NCI-H2171 (cell line): Measurements from ENCODE around the gene BRI3BP.
"Not testable (repeated sequence)": the region's sequence is repeated elsewhere in the genome, so short reads cannot be mapped to it uniquely, and the experiment has no call there.

Source experiments
- DNase-seq: peaks from one replicate; lab custom pipeline; 2025; lab: John Stamatoyannopoulos, UW

The BRI3BP gene

GRCh38 chr12:125021771-125022170 lies 28.3 kb downstream of the BRI3BP start:
- no peak for DNase-seq

- DNase-seq: no peak
Observed at GRCh38 chr12:125023065-125023464, 29.6 kb downstream of the BRI3BP start.

DNA sequence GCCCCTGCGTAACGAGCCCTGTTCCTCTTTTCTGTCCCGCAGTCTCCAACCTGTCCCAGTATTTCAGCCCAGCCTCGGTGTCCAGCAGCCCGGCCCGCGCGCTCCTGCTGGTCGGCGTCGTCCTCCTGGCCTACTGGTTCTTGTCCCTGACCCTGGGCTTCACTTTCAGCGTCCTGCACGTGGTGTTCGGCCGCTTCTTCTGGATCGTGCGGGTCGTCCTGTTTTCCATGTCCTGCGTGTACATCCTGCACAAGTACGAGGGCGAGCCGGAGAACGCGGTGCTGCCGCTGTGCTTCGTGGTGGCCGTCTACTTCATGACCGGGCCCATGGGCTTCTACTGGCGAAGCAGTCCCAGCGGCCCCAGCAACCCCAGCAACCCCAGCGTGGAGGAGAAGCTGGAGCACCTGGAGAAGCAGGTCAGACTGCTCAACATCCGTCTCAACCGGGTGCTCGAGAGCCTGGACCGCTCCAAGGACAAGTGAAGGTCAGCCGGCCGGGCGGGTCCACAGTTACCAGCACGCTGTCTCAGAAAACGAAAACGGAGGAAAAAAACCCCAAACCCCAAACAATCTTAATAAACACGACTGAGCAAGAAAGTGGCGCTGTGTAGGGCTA lies 31.6 kb downstream of the BRI3BP start:
- no peak for DNase-seq

DNA sequence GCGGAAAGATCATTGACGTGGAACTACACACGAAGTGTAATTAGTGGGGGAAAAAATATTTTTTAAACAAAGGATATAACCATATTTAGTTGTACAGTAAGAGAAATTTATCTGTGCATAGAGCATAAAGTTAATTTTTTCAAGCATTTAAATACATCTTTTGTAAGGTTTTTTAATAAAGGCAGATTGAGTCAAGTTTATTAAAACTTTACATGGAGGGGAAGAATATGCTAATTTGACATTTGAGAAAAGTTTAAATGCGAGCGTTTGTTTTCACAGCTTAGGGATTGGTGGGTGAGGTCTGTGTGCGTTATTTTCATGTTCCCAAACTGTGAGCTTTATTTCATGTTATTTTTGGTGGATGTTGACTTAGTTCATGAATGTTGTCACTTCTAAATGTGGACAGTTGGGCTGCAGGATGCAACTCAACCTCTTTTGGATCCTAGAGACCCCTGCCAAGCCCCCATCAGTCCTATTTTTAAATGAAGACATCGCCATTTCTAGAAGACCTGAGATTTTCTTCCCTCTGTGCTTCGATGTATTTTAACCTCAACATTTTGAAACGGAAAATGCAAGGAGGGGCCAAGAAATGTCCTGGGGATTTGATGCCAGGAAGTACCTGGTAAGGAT lies 32.3 kb downstream of the BRI3BP start:
- DNase-seq: no peak

DNA sequence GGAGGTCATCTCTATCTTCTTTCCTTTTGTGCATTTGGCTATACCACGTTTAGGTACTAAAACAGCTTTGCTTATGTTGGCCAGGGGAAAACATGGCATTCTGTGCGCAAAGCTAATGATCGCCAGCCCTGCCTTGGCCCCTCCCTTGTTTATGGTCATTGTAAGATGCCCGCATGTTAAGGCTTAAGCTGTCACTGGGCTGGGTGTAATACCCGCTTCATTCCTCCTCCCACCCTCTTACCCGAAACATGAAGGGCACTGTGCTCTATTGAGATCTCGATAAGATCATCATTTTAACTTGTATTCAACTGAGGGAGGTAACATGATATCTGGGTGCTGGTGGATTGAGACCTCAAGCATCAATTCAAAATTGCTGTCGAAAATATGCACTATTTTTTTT lies 34.7 kb downstream of the BRI3BP start:
- DNase-seq: no peak

- no peak for DNase-seq
Observed at GRCh38 chr12:125029761-125030358, 36.4 kb downstream of the BRI3BP start.

DNA sequence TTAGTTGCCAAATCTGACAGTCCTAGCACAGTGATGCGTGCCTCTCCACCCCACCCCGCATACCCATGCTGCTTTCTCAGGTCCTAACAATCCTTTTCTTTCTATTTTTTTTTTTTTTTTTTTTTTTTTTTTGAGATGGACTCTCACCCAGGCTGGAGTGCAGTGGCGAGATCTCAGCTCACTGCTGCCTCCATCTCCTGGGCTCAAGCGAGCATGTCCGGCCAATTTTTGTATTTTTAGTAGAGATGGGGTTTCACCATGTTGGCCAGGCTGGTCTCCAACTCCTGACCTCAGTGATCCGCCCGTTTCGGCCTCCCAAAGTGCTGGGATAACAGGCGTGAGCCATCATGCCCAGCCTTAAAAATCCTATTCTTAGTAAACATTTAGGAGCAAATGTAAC lies 38.0 kb downstream of the BRI3BP start:
- DNase-seq: not testable (repeated sequence)

DNA sequence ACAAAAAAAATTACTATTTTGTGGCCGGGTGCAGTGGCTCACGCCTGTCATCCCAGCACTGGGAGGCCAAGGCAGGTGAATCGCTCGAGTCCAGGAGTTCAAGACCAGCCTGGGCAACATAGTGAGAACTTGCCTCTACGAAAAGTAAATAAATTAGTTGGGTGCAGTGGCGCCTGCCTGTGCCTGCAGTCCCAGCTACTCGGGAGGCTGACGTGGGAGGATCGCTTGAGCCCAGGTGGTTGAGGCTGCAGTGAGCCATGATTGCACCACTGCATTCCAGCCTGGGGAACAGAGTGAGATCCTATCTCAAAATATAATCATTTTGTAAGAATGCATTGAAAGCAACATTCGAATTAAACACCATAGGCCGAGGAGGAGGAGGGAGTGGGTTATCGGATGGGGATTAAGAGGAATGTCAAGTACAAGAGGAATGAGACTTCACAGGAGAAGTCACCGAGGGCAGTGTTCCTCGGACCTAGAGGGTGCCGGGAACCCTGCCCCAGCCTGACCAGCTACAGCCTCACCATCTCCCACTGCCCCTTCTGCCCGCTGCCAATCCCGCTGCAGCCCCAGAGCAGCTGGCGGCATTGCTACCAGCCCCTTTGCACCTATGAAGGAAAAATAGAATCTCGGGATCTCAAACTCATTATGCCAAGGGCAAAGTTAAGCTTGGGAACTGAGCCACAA lies 39.2 kb downstream of the BRI3BP start:
- no peak for DNase-seq

DNA sequence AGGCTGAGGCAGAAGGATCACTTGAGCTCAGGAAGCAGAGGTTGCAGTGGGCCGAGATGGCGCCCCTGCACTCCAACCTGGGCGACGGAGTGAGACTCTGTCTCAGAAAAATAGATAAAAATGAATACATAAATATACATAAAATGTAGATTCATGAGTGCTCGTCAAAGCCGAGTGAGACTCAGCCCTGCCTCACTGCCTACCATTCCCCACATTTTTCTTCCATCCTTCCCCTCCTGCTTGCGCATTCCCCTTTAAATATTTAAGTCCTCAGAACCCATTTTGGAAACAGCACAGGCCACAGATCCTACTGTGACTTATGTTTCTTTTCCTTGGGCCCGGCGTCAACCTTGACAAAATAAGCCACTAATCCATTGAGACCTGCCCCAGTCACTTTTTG lies 39.8 kb downstream of the BRI3BP start:
- no peak for DNase-seq

DNA sequence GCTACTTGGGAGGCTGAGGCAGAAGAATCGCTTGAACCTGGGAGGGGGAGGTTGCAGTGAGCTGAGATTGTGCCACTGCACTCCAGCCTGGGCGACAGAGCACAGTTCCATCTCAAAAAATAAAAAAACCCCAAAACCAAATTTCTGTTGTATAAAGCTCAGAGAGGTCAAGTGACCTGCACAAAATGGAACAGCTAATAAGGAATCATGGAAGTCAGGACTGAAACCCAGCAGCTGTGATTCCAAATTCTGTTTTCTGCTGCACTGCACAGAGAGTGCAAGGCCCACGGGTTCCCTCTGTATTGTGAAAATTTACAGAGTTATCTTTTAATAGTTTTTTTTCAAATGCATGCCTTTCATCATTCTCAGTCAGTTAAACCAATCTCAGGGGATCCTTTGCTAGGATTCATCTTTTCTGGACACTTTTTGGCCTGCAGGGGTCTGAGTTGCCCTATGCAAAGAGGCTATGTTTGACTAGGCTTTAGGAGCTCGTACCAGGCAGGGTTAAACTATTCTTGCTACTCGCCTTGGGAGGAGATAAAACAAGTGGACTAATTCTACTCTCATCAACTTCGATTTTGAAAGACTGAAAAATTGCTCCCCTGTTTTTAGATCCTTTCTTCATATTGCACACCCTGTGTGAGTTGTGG lies 45.7 kb downstream of the BRI3BP start:
- no peak for DNase-seq

DNA sequence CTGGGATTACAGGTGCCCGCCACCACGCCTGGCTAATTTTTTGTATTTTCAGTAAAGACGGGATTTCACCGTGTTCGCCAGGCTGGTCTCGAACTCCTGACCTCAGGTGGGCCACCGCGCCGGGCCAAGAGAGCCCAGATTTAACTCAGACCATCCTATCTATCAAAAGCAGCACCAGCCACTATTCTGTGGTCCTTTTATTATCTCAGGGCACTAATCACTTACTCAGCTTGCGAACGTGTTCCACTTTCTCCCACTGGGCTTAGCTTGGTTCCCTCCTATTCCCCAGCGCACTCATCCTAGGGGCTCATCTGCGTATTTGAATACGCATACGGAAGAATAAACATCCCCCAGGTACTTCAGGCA lies 55.6 kb downstream of the BRI3BP start:
- DNase-seq: no peak

GRCh38 chr12:125050446-125050845 lies 57.0 kb downstream of the BRI3BP start:
- DNase-seq: no peak

- DNase-seq: no peak
Observed at GRCh38 chr12:125050868-125051267, 57.4 kb downstream of the BRI3BP start.

GRCh38 chr12:125053821-125054220 lies 60.4 kb downstream of the BRI3BP start:
- no peak for DNase-seq

- DNase-seq: no peak
Observed at GRCh38 chr12:125055591-125055990, 62.1 kb downstream of the BRI3BP start.

GRCh38 chr12:125056306-125056705 lies 62.9 kb downstream of the BRI3BP start:
- DNase-seq: no peak

DNA sequence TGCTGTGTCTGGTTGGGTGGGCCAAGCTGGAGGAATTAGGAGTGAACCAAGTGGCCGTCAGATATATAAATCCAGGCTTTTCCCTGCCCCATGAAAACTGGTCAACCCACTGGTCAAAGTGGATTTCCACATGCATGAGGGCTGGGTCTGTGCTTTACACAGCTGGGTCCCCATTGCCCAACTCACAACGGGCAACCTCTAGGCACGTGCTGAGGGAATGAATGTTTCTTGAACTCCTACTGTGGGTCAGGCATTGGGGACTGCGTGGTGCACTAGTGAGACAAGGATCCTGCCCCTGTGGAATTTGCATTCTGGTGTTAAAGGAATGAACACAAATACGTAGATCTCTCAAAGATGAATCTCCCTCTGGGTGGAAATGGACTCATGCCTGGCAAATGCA lies 64.3 kb downstream of the BRI3BP start:
- DNase-seq: no peak

DNA sequence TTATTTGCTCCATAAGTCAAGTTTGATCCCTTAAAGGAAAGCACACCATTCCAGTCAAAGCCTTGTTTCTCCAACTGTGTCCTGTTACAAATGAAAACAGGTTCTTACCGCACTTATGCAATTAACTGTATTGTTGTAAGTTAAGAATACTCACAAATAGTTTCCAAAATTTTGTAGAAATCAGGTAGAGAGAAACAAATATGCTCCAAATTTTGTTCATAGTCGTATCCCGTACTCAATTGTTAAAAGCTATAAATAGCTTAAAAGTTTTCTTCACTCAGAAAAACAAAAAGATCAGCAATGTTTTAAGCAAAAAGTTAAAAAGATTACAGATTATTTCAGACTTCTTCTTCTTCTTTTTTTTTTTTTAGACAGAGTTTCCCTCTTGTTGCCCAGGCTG lies 67.8 kb downstream of the BRI3BP start:
- no peak for DNase-seq

- not testable (repeated sequence) for DNase-seq
Observed at GRCh38 chr12:125063522-125063921, 70.1 kb downstream of the BRI3BP start.

GRCh38 chr12:125064492-125064891 lies 71.0 kb downstream of the BRI3BP start:
- no peak for DNase-seq

DNA sequence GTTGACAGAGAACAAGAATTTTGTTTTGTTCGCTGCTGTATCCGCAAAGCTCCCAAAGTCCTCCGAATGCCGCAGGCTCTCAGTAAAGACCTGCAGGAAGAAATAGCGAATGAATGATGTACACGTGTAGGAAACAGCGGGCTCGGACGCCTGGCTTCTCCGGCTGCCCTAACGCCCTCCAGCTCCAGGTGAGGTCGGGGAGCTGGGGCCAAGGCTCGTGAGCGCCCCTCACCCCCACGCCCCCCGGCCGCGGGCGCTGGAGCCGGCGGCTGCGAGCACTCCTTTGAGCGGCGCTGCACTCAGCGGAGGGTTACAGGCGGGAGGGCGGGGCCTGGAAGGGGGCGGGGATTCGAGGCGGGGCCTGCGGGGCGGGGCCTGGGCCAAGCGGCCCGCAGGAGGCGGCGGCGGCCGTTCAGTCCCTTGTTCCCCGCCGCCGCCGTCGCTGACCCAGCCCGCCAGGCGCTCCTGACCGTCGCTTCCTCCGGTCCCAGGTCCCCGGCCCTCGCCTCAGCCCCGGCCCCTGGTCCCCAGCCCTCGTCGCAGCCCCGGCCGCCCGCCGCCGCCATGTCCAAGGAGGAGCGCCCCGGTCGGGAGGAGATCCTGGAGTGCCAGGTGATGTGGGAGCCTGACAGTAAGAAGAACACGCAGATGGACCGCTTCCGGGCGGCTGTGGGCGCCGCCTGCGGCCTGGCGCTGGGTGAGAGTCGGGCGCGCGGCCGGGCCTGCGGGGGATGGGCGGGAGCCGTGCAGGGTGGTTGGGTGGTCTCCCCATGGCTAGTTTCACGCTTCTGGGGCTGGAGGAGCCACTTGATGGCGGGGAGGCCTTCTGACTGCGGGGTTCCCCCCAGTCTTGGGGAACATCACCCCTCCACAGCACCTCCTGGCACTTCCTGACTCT lies 71.8 kb downstream of the BRI3BP start, which contains the start of gene AACS:
AACS (plus strand) TSS at position 415 of the 898 bp plus-strand sequence; CDS start at position 565, 150 bp downstream.
- DNase-seq: peak; percentile 63
